ENCODE data around the gene TRPC6. TPM values are rescaled to one million over a fixed set of nuclear protein-coding genes. Genes with fewer than 3 reads are reported as not detected.

Gene TRPC6
- total and polyA plus RNA-seq, 9 of the 15 experiments (the other 6 are each of a cell fraction or from before 2014, with no cell fraction given): not detected

GRCh38 chr11:101521821-101522220, 62.0 kb downstream of the TRPC6 start:
- no peaks in the 10 kb centered on the region for H3K79me2 ChIP-seq (ENCODE audit: control insufficient read depth, insufficient read depth, low read length)
- H3K9ac ChIP-seq (ENCODE audit: insufficient read depth in 1 of 2, low read depth in 2 of 2, low read length in 2 of 2): no peak overlapping the region
- no peaks in the 10 kb centered on the region for H3K27me3 ChIP-seq (ENCODE audit: control insufficient read depth in 2 of 2, insufficient read depth in 2 of 2, low read length in 2 of 2)
- BruUV-seq (replicated peaks): no TSS peak
- no peaks in the 10 kb centered on the region for H3K9me1 ChIP-seq (ENCODE audit: control insufficient read depth, insufficient read depth, low read length)
- H3K36me3 ChIP-seq (ENCODE audit: control insufficient read depth, insufficient read depth, low read length): no peaks in the 10 kb centered on the region
- DNase-seq (ENCODE audit: extremely low read depth in 1 of 4, low spot score in 3 of 4) (no peak), FAIRE-seq (no peak), ATAC-seq (no peak)
- no peak for TF ChIP-seq PHF21A (IDR thresholded peaks at IDR 0.05; ENCODE audit: borderline replicate concordance, low read depth)
- TF ChIP-seq ZNF717 (CRISPR knock-in tag; IDR thresholded peaks at IDR 0.05): no peak
- no peak for TF ChIP-seq SNRNP70 (optimal IDR thresholded peaks at IDR 0.05; ENCODE audit: low read depth, low read length)
- TF ChIP-seq BRD4 (IDR thresholded peaks at IDR 0.05): no peak
- no peak for TF ChIP-seq ZNF696 (CRISPR knock-in tag; conservative IDR thresholded peaks at IDR 0.05)
- no peak for TF ChIP-seq PCBP1 (IDR thresholded peaks at IDR 0.05; ENCODE audit: low read depth, low read length, poor library complexity, severe bottlenecking)
- TF ChIP-seq CREB5 (CRISPR knock-in tag; IDR thresholded peaks at IDR 0.05): no peak
- no peak for TF ChIP-seq MBD2 (IDR thresholded peaks at IDR 0.05; ENCODE audit: borderline replicate concordance, low read depth)
- no peak for TF ChIP-seq MCM2 (IDR thresholded peaks at IDR 0.05; ENCODE audit: low read depth)
- TF ChIP-seq ZNF592 (IDR thresholded peaks at IDR 0.05): no peak
- TF ChIP-seq SMARCE1 (IDR thresholded peaks at IDR 0.05): no peak
- no peak for TF ChIP-seq TGIF2 (CRISPR knock-in tag; IDR thresholded peaks at IDR 0.05)
- TF ChIP-seq TAF7 (tag; IDR thresholded peaks at IDR 0.05): no peak
- no peak for TF ChIP-seq KAT8 (IDR thresholded peaks at IDR 0.05; ENCODE audit: low read depth)
- no peak for TF ChIP-seq ZNF764 (CRISPR knock-in tag; IDR thresholded peaks at IDR 0.05; ENCODE audit: low read depth)
- no peak for TF ChIP-seq RBM15 (IDR thresholded peaks at IDR 0.05; ENCODE audit: insufficient read depth, low read length)
- no peak for TF ChIP-seq KDM1A (IDR thresholded peaks at IDR 0.05)
- TF ChIP-seq ZKSCAN8 (CRISPR knock-in tag; IDR thresholded peaks at IDR 0.05): no peak
- TF ChIP-seq ZNF507 (tag; conservative IDR thresholded peaks at IDR 0.05): no peak
- WGBS (ENCODE audit: insufficient coverage, low coverage, missing lambda C conversion rate): 3% methylated on average over 2 of the region's 2 CpGs
- no peak overlapping the region for H3K27ac ChIP-seq (ENCODE audit: extremely low read depth, low read depth, low read length)
- H3K4me3 ChIP-seq: no peak overlapping the region
- H4K20me1 ChIP-seq (replicated peaks; ENCODE audit: control insufficient read depth, insufficient read depth, low read length): no peaks in the 10 kb centered on the region
- H3K9me3 ChIP-seq (replicated peaks; ENCODE audit: control insufficient read depth, insufficient read depth, low read depth, low read length): no peaks in the 10 kb centered on the region; the same call in 1 of the 2 replicates
- in situ Hi-C loops (cut with MboI) (no loop called here), intact Hi-C loops (cut with micrococcal nuclease) (no loop called here)
- ChIA-PET CTCF (ENCODE audit: low intra/inter-chr PET ratio) (no interaction called here), POLR2A (no interaction called here)
- H3K4me1 ChIP-seq (replicated peaks in 1 of 2; ENCODE audit: control insufficient read depth in 2 of 2, insufficient read depth in 2 of 2, low read length in 2 of 2): no peaks in the 10 kb centered on the region
- no peak overlapping the region for H3K4me2 ChIP-seq (ENCODE audit: insufficient read depth, low read length)
- H2AFZ ChIP-seq (ENCODE audit: low read depth, low read length): no peak overlapping the region

All from K562 (cell line).